Caco-2 (cell line): ENCODE results near the gene BEND7. TPM values are rescaled to one million over a fixed set of nuclear protein-coding genes. Genes with fewer than 3 reads are reported as not detected.
"Not testable (repeated sequence)": the region's sequence is repeated elsewhere in the genome, so short reads cannot be mapped to it uniquely, and the experiment has no call there.

ENCODE experiments used
- BruUV-seq: library from RNA; stranded (reverse); fragments of 400-500 nt; replicated peaks from 2 replicates; lab custom pipeline; 2021; lab: Mats Ljungman, UMichigan
- CTCF ChIA-PET: fragments of 300-600 bp; sonication (Branson Sonifier 250); formaldehyde crosslinking; loops from one replicate; lab custom pipeline; 2022; ENCODE audit warnings: antibody characterized with exemption; lab: Charles Lee
- POLR2A ChIA-PET: fragments of 300-600 bp; sonication (Branson Sonifier 250); formaldehyde crosslinking; loops from one replicate; lab custom pipeline; 2022; ENCODE audit warnings: antibody characterized with exemption; lab: Charles Lee
- DNase-seq, 2 experiments: peaks; one replicate each; pipeline versions ENCODE4 v3.0.0 to v3.0.0-alpha.2; 2020 to 2022
- H3K27me3 ChIP-seq: replicated peaks from 2 replicates; pipeline ENCODE4 v1.6.0; 2011; ENCODE audit warnings: low read length; ENCODE audit not compliant: control insufficient read depth, insufficient read depth
- H3K36me3 ChIP-seq: 2 replicates; pipeline ENCODE4 v1.5.1; 2011; ENCODE audit warnings: low read length; ENCODE audit not compliant: control insufficient read depth, insufficient read depth
- H3K4me1 ChIP-seq: fragments of 250-450 bp; sonication (Bioruptor Pico); 2 replicates; pipeline ENCODE4 v1.5.1; 2020; ENCODE audit warnings: mild to moderate bottlenecking
- H3K4me3 ChIP-seq: 2 replicates; pipeline ENCODE4 v1.5.1; 2011; ENCODE audit warnings: low read depth, mild to moderate bottlenecking, control low read depth, low read length
- H3K9me3 ChIP-seq: fragments of 250-450 bp; sonication (Bioruptor Pico); 2 replicates; pipeline ENCODE4 v1.5.1; 2020; ENCODE audit warnings: mild to moderate bottlenecking, moderate library complexity
- H3K27ac Mint-ChIP-seq: one replicate; pipeline ENCODE4 v1.8.0; 2022; ENCODE audit warnings: mixed read lengths; ENCODE audit not compliant: unreplicated experiment
- H3K27me3 Mint-ChIP-seq: one replicate; pipeline ENCODE4 v1.8.0; 2022; ENCODE audit warnings: mixed read lengths; ENCODE audit not compliant: insufficient read depth, unreplicated experiment
- H3K36me3 Mint-ChIP-seq: one replicate; pipeline ENCODE4 v1.8.0; 2022; ENCODE audit warnings: mild to moderate bottlenecking, mixed read lengths; ENCODE audit not compliant: insufficient read depth, unreplicated experiment
- H3K4me1 Mint-ChIP-seq: one replicate; pipeline ENCODE4 v1.8.0; 2022; ENCODE audit warnings: low read depth, mixed read lengths; ENCODE audit not compliant: unreplicated experiment
- H3K4me3 Mint-ChIP-seq: one replicate; pipeline ENCODE4 v1.8.0; 2022; ENCODE audit warnings: mild to moderate bottlenecking, moderate library complexity, mixed read lengths; ENCODE audit not compliant: unreplicated experiment
- H3K9me3 Mint-ChIP-seq: one replicate; pipeline ENCODE4 v1.8.0; 2022; ENCODE audit warnings: mixed read lengths; ENCODE audit not compliant: unreplicated experiment
- CTCF ChIP-seq, 2 experiments: fragments of 200-600 bp in 1 of 2; IDR thresholded peaks; 1 replicate in 1 of 2; 2 replicates in 1 of 2; pipeline versions ENCODE4 v1.5.1 to v1.8.0; 2011 to 2022; ENCODE audit warnings: antibody characterized with exemption in 1 of 2, control low read depth in 1 of 2, inconsistent platforms in 1 of 2, low read depth in 1 of 2, low read length in 1 of 2, mild to moderate bottlenecking in 1 of 2, moderate library complexity in 1 of 2; ENCODE audit not compliant: insufficient read depth in 1 of 2, severe bottlenecking in 1 of 2, unreplicated experiment in 1 of 2
- intact Hi-C: fragments of 100-400 bp; cut with micrococcal nuclease; formaldehyde crosslinking; loops from one replicate; pipeline ENCODE4 v1.10.0; 2022; ENCODE audit not compliant: unreplicated experiment
- total RNA-seq: library from RNA; stranded (reverse); gene quantifications from 2 replicates; pipeline ENCODE4 v1.2.3, GENCODE V29; 2022

The BEND7 gene
- total RNA-seq, 1 experiment from 2014 or later = 27.8 TPM

- no TSS peak for BruUV-seq
- POLR2A ChIA-PET = interaction anchor here (0.7 kb wide), 1 partner anchor 132 kb away, joined by 3 read pairs; no protein-coding TSS in a partner anchor
- Histone ChIP-seq H3K4me1 (peaks cover 3% of the 10 kb centered on the region; the same call in 1 of the 2 replicates), H3K4me3 (no peak overlapping the region), H3K9me3 (peaks cover 8% of the 10 kb centered on the region), H3K27me3 (no peaks in the 10 kb centered on the region), H3K36me3 (no peaks in the 10 kb centered on the region)
- peaks cover 8% of the 10 kb centered on the region for H3K4me1 Mint-ChIP-seq
- no peaks in the 10 kb centered on the region for H3K27me3 Mint-ChIP-seq
- no peak for TF ChIP-seq CTCF (IDR thresholded peaks at IDR 0.05; ENCODE audit: insufficient read depth in 1 of 2, low read depth in 1 of 2, low read length in 1 of 2, severe bottlenecking in 1 of 2, unreplicated experiment in 1 of 2)
- H3K36me3 Mint-ChIP-seq = no peaks in the 10 kb centered on the region
- peaks cover 15% of the 10 kb centered on the region for H3K9me3 Mint-ChIP-seq
- CTCF ChIA-PET = interaction anchor here (0.6 to 1.8 kb wide), 4 partner anchors 11 to 36 kb away, joined by 4 to 6 read pairs (median 4); no protein-coding TSS in a partner anchor
- intact Hi-C loops = no loop called here
- H3K27ac Mint-ChIP-seq = no peak overlapping the region
- H3K4me3 Mint-ChIP-seq = no peak overlapping the region
- no peak for DNase-seq
Observed at GRCh38 chr10:13404305-13404759, 124.5 kb downstream of the BEND7 start.

- H3K4me1 ChIP-seq, H3K36me3 Mint-ChIP-seq, H3K36me3 ChIP-seq, H3K27me3 ChIP-seq, BruUV-seq, DNase-seq, H3K4me3 Mint-ChIP-seq, H3K27me3 Mint-ChIP-seq, intact Hi-C loops, H3K9me3 ChIP-seq, H3K27ac Mint-ChIP-seq, H3K4me1 Mint-ChIP-seq, H3K4me3 ChIP-seq, POLR2A ChIA-PET: not testable (repeated sequence)
- H3K9me3 Mint-ChIP-seq = peaks cover 15% of the 10 kb centered on the region
- CTCF ChIA-PET = interaction anchor here (0.7 to 1.8 kb wide), 2 partner anchors 37 to 1749 kb away, joined by 4 to 6 read pairs; no protein-coding TSS in a partner anchor
Observed at GRCh38 chr10:13403426-13403825, 125.4 kb downstream of the BEND7 start.

- Histone ChIP-seq H3K4me3 (no peak overlapping the region), H3K36me3 (no peaks in the 10 kb centered on the region), H3K27me3 (no peaks in the 10 kb centered on the region), H3K9me3 (peaks cover 8% of the 10 kb centered on the region), H3K4me1 (peaks cover 3% of the 10 kb centered on the region; the same call in 1 of the 2 replicates)
- TF ChIP-seq CTCF (IDR thresholded peaks at IDR 0.05; ENCODE audit: insufficient read depth in 1 of 2, low read depth in 1 of 2, low read length in 1 of 2, severe bottlenecking in 1 of 2, unreplicated experiment in 1 of 2) = no peak
- no peak overlapping the region for H3K27ac Mint-ChIP-seq
- DNase-seq = no peak
- no TSS peak for BruUV-seq
- intact Hi-C loops = no loop called here
- H3K36me3 Mint-ChIP-seq = no peaks in the 10 kb centered on the region
- H3K4me3 Mint-ChIP-seq = no peak overlapping the region
- H3K27me3 Mint-ChIP-seq = no peaks in the 10 kb centered on the region
- CTCF ChIA-PET = interaction anchor here (1.1 kb wide), 1 partner anchor 30 kb away, joined by 3 read pairs; no protein-coding TSS in a partner anchor
- peaks cover 15% of the 10 kb centered on the region for H3K9me3 Mint-ChIP-seq
- H3K4me1 Mint-ChIP-seq = peaks cover 8% of the 10 kb centered on the region
- POLR2A ChIA-PET = no interaction called here
Observed at GRCh38 chr10:13402021-13402420, 126.8 kb downstream of the BEND7 start.
